Renal cortex interstitium (tissue), 15 donors: Measurements from ENCODE around the gene ZNF106. TPM values are rescaled to one million over a fixed set of nuclear protein-coding genes. Genes with fewer than 3 reads are reported as not detected.

Source experiments
- DNase-seq, 11 donors: peaks; one replicate each; pipeline ENCODE4 v3.0.0-alpha.2; 2013; ENCODE audit warnings: low read depth in 9 of 11, low spot score in 4 of 11; ENCODE audit errors: extremely low read depth in 1 of 11
- long read RNA-seq, 16 experiments: transcript quantifications; one replicate each; lab custom pipeline, GENCODE V29; 2026
- polyA plus RNA-seq, 3 donors: library from polyadenylated mRNA; unstranded; fragments of 120-200 nt; gene quantifications; one replicate each; pipeline ENCODE4 v1.2.1, GENCODE V29; 2013; ENCODE audit not compliant: insufficient read length in 3 of 3

Gene ZNF106
- polyA plus RNA-seq, result 10 to 100 TPM; 47.9 to 53.1 (median 51.5) TPM
- long read RNA-seq, donor 1, partial matches to known transcripts, result 0 of 15 reads
- long read RNA-seq, donor 1, other reads (novel, unspliced or antisense), result 15 of 15 reads
- long read RNA-seq, donor 2, result 0 reads
- long read RNA-seq, donor 3, full-length matches to known transcripts, result 2 of 2 reads
- long read RNA-seq, donor 3, partial matches to known transcripts, result 0 of 2 reads
- long read RNA-seq, donor 3, other reads (novel, unspliced or antisense), result 0 of 2 reads
- long read RNA-seq, donor 4, result 0 reads
- long read RNA-seq, donor 5, result 0 reads
- long read RNA-seq, donor 6, partial matches to known transcripts, result 5 of 5 reads
- long read RNA-seq, donor 6, other reads (novel, unspliced or antisense), result 0 of 5 reads
- long read RNA-seq, donor 7, partial matches to known transcripts, result 6 of 6 reads
- long read RNA-seq, donor 7, other reads (novel, unspliced or antisense), result 0 of 6 reads
- long read RNA-seq, donor 8, result 0 reads
- long read RNA-seq, donor 9, partial matches to known transcripts, result 7 of 7 reads
- long read RNA-seq, donor 9, other reads (novel, unspliced or antisense), result 0 of 7 reads
- long read RNA-seq, donor 10, result 0 reads
- long read RNA-seq, donor 11, full-length matches to known transcripts, result 1 of 1 reads
- long read RNA-seq, donor 11, partial matches to known transcripts, result 0 of 1 reads
- long read RNA-seq, donor 11, other reads (novel, unspliced or antisense), result 0 of 1 reads
- long read RNA-seq, donor 12, result 0 reads
- long read RNA-seq, donor 13, result 0 reads
- long read RNA-seq, donor 14, full-length matches to known transcripts, result 1 of 1 reads
- long read RNA-seq, donor 14, partial matches to known transcripts, result 0 of 1 reads
- long read RNA-seq, donor 14, other reads (novel, unspliced or antisense), result 0 of 1 reads
- long read RNA-seq, donor 15, result 0 reads
- long read RNA-seq, donor 16, full-length matches to known transcripts, result 1 of 30 reads
- long read RNA-seq, donor 16, partial matches to known transcripts, result 29 of 30 reads
- long read RNA-seq, donor 16, other reads (novel, unspliced or antisense), result 0 of 30 reads

DNA sequence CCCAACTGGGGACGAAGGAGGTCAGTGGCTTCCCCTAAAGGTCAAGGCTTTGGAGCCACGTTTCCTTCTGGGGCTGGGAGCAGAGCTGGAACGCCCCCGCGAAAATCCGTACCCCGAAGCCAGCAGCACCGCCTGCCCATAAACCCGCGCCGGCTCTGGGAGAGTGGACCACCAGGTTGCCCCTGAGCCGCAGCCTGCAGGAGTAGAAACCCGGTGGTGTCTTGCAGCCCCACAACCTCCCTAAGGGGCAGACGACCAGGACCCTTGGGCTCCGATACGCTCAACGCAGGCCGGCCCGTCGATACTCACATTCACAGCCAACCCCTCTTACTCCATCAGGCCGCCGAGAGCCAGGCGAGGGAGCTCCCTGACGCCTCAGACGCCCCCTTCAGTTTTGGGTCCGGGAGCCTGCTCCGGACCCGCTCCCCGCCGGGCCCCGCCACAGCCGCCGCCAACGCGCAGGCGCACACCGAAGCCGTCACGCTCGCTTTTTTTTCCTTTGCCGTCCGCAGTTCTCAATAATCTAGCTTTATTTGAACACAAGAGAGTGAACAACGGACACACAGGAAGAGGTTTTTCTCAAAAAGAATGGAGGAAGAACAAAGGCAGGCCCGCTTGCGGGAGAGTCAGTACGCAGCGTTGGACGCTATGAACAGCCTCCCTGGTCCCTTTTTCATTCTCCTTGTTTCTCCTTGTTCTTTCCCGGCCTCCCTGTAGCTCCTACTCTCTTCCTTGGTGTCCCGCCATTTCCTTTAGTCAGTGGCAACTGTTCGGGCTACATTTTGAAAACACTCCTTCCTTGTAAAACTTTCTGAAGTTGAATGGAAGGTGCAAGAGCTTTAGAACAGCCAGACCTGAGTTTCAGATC is at the start of gene ZNF106:
Gene ZNF106, minus strand, starts transcription at position 471 of the 868 bp plus-strand sequence. CDS start 18,852 bp downstream, outside the sequence.
- peak; percentile 76 to 92 (median 88) for DNase-seq

DNA sequence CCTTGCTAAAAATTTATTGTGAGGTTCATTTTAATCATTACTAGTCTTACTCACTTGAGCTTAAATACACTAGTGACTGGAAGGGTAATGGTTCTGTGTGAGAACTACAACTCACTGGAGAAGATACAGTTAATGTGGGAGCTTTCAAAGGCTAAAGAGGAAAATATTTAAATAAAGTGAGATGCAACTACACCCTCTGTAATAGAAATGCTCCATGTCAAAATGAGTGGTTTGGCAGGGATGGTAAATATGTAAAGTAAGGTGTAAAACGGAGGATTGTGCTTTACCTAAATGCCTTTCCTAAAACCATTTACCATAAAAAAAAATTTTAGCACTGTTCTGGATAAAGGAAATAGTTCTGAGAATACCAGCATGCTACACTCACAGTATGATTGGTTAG is 42.3 kb upstream of the ZNF106 start:
- no peak for DNase-seq

DNA sequence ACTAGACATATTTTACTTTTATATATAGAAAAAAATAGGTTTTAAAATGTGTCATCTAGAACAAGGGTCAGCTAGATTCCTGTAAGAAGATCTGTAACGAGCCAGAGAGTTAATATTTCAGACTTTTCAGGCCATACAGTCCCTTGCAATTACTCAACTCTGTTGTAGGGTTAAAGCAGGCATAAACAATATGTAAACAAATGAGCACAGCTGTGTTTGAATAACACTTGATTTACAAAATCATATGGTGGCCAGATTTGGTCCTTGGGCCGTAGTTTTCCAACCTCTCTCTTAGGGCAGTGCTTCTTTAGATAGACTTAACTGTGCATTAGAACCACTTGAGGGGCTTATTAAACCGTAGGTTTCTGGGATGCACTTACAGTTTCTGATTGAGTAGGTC is 38.0 kb upstream of the ZNF106 start:
- DNase-seq, result no peak

DNA sequence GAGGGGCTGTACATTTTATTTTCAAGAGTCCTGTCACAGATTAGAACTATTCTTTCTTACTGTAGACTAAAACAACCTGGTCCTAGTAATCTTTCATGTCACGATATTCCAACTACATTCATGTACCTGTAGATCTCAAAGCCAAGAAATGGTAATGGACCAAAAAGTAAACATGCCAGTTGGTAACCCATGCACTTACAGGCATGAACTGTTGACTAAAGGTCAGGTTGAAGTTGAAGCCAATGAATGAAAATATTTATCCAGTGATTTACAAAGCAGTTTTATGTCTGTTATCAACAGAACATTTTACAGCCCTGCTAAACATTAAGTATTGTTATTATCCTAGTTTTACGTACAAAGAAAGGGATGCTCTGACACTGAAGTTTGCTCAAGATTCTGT is 32.4 kb upstream of the ZNF106 start:
- DNase-seq, result no peak

DNA sequence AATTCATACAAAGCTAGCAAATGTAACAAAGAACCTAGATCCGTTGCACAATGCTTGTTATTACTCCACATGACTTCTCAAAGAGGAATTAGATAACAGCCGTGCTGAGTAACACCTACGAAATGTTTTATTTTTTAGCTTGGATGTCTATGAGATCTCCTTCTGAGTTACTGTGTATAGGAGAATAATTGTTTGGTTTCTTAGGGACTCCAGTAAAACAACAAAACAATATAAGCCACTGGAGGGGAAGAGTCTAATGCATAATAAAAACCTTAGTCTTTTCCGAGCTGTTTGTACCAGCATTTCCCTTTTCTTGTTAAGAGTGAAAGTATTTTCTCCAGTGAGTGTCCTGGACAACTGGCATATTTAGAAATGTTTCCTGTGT is 20.1 kb upstream of the ZNF106 start:
- no peak for DNase-seq

DNA sequence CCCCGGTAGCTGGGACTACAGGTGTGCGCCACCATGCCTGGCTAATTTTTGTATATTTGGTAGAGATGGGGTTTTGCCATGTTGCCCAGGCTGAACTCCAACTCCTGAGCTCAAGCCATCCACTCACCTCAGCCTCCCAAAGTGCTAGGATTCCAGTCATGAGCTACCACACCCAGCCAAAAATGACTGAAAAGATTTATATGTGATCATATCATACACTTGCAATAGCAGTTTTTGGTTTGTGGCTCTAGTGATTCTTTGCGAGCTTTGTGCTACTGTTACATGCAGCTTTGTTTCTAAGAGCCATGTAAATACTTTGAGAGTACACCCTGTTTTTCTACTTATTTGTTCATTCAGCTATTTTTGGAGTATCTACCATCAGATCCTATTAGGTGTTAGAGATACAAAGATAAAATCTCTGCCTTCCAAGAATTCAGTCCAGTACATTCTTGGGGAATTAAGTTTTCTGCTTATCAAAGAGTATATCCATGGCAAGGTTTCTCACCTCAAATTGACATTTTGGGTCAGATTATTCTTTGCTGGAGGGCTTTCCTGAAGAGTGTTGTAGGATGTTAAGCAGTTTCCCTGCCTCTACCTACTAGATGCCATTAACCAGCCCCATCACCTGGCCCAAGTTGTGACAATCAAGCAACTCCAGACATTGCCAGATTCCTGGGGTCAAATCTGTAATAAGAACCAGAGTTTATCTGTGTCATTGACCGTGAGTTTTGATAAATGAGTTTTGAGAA is 19.5 kb upstream of the ZNF106 start:
- DNase-seq, result no peak

DNA sequence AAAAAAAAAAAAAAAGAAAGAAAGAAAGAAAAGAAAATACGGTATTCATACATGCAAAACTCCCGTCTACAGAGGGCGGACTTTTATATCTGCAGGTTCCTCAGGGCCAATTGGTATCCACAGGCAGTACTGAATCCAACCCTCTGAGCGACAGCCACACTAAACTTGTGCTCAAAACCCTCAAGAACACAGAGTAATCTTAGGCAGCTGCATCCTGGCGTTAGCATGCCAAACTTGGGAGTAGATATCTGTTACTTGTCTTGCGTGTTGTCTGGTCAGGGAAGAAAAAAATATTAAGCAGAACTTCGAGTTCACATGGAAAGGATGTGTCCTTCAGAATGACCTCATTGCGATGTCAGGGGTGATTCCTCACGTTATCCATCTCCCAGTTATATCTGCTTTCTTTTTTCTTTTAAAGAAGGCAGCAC is 17.3 kb upstream of the ZNF106 start:
- no peak for DNase-seq

DNA sequence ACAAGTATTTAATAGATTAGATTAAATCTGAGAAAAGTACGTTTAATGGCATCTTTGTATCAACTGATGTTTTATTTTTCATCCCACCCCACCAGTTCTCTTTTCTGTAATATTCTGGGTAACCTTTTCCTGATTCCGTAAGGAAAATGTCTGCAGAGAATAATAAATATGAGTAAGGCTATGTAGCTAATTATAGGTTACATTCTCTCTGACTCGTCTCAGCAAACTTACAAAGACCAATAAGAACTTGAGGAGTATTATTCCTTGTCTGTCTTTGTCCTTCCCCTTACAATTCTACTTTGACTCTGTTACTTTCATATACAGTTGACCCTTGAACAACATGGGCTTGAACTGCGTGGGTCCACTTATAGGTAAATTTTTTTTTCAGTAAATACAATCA is 16.6 kb upstream of the ZNF106 start:
- DNase-seq, result no peak

DNA sequence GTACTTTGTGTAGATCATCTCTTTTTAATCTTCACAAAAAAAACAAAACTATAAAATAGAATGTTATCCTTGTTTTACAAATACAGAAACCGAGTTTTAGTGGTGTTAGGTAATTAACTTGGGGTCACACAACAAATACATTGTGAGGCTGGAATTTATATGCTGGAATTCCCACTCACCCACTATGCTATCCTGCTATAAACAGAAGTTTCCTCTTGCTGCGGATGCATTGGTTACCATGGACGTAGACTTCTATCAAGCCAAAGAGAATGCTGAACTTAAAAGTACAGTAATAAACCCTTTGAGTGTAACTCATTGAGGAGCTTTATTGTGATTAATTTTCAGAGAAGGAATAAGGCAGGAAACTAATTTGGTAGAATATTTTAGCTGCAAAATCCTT is 13.7 kb upstream of the ZNF106 start:
- DNase-seq, result no peak

DNA sequence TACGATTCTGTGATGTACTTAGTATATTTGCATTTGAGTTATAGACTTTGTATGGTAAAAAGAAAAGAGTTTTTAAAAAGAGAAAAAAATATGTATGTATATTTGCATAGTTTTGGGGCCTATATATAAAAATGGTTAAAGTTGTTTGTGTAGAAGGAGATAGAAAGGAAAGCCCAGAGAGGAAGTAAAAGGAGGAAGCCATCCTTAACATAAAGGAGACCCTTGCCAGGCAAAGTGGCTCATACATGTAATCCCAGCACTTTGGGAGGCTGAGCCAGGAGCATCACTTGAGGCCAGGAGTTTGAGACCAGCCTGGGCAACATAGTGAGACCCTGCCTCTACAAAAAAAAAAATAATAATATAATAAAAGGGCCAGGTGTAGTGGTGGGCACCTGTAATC is 12.9 kb upstream of the ZNF106 start:
- DNase-seq, result no peak

DNA sequence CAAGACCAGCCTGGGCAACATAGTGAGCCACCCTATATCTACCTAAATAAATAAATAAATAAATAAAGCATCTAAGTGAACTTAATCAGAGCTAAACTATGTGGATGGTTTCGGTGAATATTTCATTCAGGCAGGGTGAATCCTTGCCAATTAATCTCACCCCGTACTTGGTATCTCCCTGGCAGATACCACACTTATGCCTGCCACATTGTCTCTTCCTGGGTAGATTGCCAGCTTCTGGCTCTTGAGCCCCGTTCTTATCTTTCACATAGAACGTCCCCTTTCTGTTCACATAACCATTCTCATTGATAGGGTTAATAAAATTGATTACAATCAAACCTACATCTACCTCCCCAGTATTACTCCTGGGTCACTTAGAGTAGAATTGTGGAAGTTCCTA is 11.5 kb upstream of the ZNF106 start:
- no peak for DNase-seq

DNA sequence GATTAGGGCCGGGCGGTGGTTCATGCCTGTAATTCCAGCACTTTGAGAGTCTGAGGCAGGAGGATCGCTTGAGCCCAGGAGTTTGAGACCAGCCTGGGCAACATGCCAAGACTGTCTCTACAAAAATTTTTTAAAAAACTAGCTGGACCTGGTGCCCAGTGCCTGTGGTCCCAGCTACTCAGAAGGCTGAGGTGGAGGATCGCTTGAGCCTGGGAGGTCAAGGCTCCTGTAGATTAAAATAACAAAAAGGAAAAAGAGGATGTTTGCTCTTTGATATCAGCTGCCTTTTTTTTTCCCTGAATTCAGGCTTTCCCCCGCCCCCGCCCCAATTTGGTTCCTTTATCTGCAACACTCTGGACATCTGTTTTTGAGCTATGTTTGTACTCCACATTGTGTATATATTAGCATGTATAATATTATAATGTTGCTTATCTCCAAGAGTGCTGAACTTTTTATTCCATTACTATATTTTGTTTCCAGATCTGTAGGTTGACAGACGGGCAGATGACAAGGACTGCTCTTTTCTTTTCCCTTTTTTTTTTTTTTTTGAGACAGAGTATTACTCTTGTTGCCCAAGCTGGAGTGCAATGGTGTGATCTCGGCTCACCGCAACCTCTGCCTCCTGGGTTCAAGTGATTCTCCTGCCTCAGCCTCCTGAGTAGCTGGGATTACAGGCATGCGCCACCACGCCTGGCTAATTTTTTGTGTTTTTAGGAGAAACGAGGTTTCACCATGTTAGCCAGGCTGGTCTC is 9.1 kb upstream of the ZNF106 start:
- no peak for DNase-seq

DNA sequence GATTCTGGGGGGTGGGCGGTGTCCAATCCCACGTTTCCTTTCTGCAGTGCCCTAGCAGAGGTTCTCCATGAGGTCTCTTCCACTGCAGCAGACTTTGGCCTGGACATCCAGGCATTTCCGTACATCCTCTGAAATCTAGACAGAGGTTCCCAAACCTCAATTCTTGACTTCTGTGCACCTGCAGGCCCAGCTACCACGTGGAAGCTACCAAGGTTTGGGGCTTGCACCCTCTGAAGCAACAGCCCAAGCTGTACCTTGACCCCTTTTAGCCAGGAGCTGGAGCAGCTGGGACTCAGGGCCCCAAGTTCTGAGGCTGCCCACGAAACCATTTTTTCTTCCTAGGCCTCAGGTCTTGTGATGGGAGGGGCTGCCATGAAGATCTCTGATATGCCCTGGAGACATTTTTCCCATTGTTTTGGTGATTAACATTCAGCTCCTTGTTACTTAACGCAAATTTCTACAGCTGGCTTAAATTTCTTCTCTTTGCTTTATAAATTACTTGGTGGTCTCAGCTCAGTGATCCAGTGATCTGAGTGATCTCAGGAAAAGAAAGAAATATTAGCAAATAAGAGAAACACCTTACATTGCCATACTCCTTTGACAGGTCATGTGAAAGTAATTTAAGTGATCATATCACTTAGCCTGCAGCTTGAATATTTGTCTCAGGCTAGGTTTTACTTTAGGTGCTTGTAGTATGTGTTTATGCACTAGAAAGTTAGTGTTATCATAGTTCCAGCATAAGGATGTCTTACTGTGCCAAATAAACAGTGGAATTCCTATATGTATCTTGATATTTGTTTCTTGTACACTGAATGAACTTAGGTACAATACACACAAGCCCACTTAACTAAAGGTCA is 7.5 kb upstream of the ZNF106 start:
- DNase-seq, result no peak

DNA sequence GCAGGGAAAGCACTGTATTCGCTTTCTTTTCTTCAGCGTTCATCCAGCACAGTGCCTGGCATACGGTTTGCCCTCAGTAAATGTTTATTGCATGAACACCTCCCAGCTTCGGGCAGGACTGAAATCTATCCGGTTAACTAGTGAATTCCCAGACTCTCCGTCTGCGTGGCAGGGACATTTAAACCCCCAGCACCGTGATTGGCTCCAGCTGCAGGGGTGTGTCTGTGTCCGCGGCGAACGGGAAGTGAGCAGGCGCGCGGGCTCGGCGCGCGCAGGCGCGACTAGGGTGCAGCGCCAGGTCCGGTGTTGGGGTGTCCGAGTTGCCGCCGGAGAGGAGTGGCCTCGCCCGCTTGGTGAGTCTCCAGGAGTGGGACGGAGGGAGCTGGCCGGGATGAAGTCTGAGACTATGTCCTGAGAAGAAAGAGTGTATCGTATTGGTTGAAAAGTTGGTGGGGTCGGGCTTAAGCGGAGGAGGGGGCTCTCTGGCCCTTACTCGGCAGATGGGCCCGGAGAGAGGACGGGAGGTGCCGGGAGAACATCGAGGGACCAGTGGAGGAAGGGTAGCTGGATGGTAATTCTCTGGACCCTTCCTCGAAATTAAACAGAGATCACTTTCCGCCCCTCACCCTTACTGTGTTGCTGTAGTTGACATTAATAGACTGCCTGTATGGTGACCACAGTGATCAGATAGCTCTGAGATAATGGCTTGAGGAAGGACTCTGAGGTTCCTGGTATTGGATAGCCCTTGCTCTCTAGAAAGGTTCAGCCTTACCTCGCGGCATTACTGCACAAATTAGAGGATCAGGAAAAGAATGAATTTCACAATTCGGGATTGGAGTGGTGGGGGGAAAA is 4.6 kb upstream of the ZNF106 start, which contains the start of gene SNAP23:
Gene SNAP23, plus strand, starts transcription at position 274 of the 852 bp plus-strand sequence. CDS start 16,213 bp downstream, outside the sequence.
- peak; percentile 82 to 93 (median 89) for DNase-seq

DNA sequence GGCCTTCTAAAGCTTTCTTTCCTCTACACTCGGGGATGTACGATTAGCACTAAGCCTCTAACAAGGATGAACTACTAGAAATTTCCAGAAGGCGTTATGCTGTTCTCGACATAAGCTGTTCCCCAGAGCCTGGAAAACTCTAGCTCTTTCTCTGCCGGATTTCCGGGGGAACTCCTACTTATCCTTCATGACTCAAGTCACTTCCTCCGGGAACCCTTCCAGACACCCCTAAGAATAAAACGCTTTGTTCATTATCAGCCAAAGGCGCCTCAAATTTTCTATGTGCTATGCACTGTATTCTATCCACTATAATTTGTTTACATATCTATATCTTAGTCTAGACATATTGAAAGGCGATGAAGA is 4.0 kb upstream of the ZNF106 start:
- DNase-seq, result peak in 1 of 11 donors; percentile 22

DNA sequence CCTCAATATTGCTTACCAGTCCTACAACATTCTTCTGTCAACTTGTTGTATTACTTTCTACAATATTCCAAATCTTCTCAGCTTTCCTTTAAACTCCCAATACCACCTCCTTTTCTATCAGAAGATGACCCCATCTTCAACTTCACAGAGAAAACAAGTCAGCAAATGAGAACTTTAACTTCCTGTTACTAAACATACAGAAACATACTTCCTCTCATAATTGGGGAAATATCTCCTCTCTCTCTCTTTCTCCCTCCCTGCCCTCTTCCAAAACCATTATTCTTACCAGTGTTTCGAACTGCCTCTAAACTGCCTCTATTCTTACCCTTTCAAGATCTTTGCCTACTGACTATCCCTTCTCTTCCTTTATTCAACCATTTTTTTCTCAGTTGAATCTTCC is 2.7 kb upstream of the ZNF106 start:
- no peak for DNase-seq
